ENCODE measurements around the gene TNS4. TPM values are rescaled to one million over a fixed set of nuclear protein-coding genes. Genes with fewer than 3 reads are reported as not detected.

The TNS4 gene
- total and polyA plus RNA-seq, 2 donors (not counting 1 experiment from before 2014, with no cell fraction given), result under 0.01 to 0.05 TPM

DNA sequence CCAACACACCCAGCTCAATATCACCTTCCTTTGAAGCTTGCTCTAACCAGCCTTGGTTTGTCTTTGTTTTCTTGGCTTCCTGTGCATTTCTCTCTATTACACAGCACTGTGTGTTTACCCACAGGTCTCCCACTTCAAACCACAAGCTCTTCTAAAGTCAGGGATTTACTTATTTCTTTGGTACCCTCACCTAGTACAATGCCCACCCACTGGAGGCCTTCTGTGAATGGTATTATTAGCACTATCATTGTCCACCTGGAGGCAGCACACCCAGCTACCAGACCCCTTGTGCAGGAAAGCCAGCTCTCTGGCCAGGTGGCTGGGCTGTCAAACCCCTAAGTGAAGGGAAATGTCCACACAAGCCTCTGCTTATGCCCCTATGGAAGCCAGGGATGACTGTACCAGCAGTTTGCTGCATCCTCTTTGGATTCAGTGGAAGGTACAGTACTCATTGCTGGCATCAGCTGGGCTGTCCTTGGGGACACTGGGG is 74.4 kb downstream of the TNS4 start:
- no peak overlapping the region for H3K27ac ChIP-seq (ENCODE audit: insufficient read depth, low read length)
- no peak overlapping the region for H3K4me2 ChIP-seq (ENCODE audit: extremely low read depth, insufficient read depth, low read length)
- H3K9ac ChIP-seq (ENCODE audit: insufficient read depth, low read length), result no peak overlapping the region
- H3K27me3 ChIP-seq (ENCODE audit: control insufficient read depth, insufficient read depth, low read length), result no peaks in the 10 kb centered on the region
- H2AFZ ChIP-seq (ENCODE audit: low read length), result no peak overlapping the region
- no peaks in the 10 kb centered on the region for H3K9me3 ChIP-seq (ENCODE audit: control insufficient read depth, insufficient read depth, low read depth, low read length)
- no peak for DNase-seq (ENCODE audit: low read depth in 2 of 2)
- no peak overlapping the region for H3K4me3 ChIP-seq (replicated peaks in 1 of 4; ENCODE audit: control extremely low read depth in 1 of 4, insufficient read depth in 1 of 4, low read depth in 3 of 4, low read length in 4 of 4)
- no peak for TF ChIP-seq EZH2 (IDR thresholded peaks at IDR 0.05; ENCODE audit: low read length, missing control alignments)
- TF ChIP-seq, protein P1, sequence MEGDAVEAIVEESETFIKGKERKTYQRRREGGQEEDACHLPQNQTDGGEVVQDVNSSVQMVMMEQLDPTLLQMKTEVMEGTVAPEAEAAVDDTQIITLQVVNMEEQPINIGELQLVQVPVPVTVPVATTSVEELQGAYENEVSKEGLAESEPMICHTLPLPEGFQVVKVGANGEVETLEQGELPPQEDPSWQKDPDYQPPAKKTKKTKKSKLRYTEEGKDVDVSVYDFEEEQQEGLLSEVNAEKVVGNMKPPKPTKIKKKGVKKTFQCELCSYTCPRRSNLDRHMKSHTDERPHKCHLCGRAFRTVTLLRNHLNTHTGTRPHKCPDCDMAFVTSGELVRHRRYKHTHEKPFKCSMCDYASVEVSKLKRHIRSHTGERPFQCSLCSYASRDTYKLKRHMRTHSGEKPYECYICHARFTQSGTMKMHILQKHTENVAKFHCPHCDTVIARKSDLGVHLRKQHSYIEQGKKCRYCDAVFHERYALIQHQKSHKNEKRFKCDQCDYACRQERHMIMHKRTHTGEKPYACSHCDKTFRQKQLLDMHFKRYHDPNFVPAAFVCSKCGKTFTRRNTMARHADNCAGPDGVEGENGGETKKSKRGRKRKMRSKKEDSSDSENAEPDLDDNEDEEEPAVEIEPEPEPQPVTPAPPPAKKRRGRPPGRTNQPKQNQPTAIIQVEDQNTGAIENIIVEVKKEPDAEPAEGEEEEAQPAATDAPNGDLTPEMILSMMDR (conservative IDR thresholded peaks at IDR 0.05 in 1 of 2, IDR thresholded peaks at IDR 0.05 in 1 of 2; ENCODE audit: low read depth in 1 of 2, low read length in 2 of 2), result no peak
- no peaks in the 10 kb centered on the region for H4K20me1 ChIP-seq (ENCODE audit: control insufficient read depth, extremely low read depth, insufficient read depth, low read length)
- H3K79me2 ChIP-seq (ENCODE audit: control insufficient read depth, insufficient read depth, low read length), result no peaks in the 10 kb centered on the region
- no peaks in the 10 kb centered on the region for H3K4me1 ChIP-seq (ENCODE audit: control insufficient read depth, extremely low read depth, insufficient read depth, low read length)
- H3K36me3 ChIP-seq (ENCODE audit: control insufficient read depth, insufficient read depth, low read length), result no peaks in the 10 kb centered on the region

Other genes with a start within 250 kb of the TNS4 start
- 1.3 and 4.5 TPM in 2 replicates for gene CDC6, start 213.7 kb downstream of the TNS4 start, total RNA-seq
- gene CDC6, start 213.7 kb downstream of the TNS4 start, polyA plus RNA-seq, result 16.3 and 45.4 TPM in 2 replicates
- gene RARA, start 192.4 kb downstream of the TNS4 start, total RNA-seq, result 7.8 and 10.5 TPM in 2 replicates
- 7.0 and 7.6 TPM in 2 replicates for gene RARA, start 192.4 kb downstream of the TNS4 start, polyA plus RNA-seq
- gene GJD3, start 136.9 kb downstream of the TNS4 start, total RNA-seq, result 3.9 and 4.3 TPM in 2 replicates
- gene GJD3, start 136.9 kb downstream of the TNS4 start, polyA plus RNA-seq, result 0.16 and 0.99 TPM in 2 replicates
- gene TOP2A, start 83.7 kb downstream of the TNS4 start, total RNA-seq, result 4.9 and 41.6 TPM in 2 replicates
- 39.2 and 122 TPM in 2 replicates for gene TOP2A, start 83.7 kb downstream of the TNS4 start, polyA plus RNA-seq
- gene IGFBP4, start 58.2 kb downstream of the TNS4 start, total RNA-seq, result 312 and 436 TPM in 2 replicates
- gene IGFBP4, start 58.2 kb downstream of the TNS4 start, polyA plus RNA-seq, result 685 and 1,130 TPM in 2 replicates
- gene CCR7, start 63.8 kb upstream of the TNS4 start, total RNA-seq, result under 0.01 TPM in 1 of 2 replicates, not detected in the other
- 0.07 and 0.10 TPM in 2 replicates for gene CCR7, start 63.8 kb upstream of the TNS4 start, polyA plus RNA-seq
- 75.6 and 86.5 TPM in 2 replicates for gene SMARCE1, start 146.2 kb upstream of the TNS4 start, total RNA-seq
- gene SMARCE1, start 146.2 kb upstream of the TNS4 start, polyA plus RNA-seq, result 93.8 and 103 TPM in 2 replicates
- under 0.01 and 0.33 TPM in 2 replicates for gene KRT222, start 163.6 kb upstream of the TNS4 start, total RNA-seq
- 0.05 TPM in 1 of 2 replicates, not detected in the other for gene KRT222, start 163.6 kb upstream of the TNS4 start, polyA plus RNA-seq
- not detected in 2 replicates for gene KRT24, start 202.1 kb upstream of the TNS4 start, total RNA-seq
- gene KRT24, start 202.1 kb upstream of the TNS4 start, polyA plus RNA-seq, result not detected in 2 replicates

Data from fibroblast of lung (primary cell).